ENCODE data around the gene INPP5K.
"Not testable (repeated sequence)": the region's sequence is repeated elsewhere in the genome, so short reads cannot be mapped to it uniquely, and the experiment has no call there.

The INPP5K gene

DNA sequence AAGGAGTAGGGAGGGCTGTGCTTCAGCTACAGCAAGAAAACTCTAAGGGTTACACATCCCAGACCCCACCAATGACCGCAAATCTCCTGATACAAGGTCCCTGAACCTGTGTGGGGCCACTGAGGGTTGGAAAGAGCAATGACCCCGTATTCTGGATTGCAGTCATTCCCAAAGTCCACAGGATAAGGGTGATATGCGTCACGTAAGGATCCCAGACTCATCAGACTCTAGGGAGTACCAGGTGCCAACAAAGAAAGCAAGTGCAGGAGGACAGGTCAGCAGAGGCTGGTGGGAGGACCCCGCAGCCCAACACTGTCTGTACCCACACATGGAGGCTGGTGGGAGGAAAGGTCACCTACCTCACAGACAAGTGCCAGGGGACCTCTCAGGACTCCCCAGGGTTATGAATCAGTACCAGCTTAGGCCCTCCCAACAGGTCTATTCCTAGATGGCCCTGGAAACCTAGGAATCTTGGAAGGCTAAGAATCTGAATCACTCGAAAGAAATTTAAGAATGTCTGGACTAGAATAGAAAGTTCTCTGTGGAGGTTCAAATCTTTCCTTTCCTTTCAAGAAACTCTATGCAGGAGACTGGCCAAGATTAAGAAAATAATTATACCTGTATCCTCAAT is 30.0 kb upstream of the INPP5K start:
- no peak for DNase-seq

DNA sequence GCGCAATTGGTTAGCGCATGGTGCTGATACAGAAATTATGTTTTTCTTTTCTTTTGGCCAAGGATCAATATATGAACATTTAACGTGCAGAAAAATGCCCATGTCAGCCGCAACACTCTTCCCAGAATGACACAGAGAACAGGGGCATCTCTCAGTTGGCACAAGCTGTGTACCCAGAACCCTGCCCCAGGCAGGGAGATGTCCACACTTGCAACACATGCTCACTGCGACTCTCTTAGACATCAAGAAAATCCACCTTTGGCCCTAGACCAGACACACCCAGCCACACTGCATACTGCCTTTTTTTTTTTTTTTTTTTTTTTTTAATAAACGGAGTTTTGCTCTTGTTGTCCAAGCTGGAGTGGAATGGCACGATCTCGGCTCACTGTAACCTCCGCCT is 29.2 kb upstream of the INPP5K start:
- DNase-seq, result no peak

DNA sequence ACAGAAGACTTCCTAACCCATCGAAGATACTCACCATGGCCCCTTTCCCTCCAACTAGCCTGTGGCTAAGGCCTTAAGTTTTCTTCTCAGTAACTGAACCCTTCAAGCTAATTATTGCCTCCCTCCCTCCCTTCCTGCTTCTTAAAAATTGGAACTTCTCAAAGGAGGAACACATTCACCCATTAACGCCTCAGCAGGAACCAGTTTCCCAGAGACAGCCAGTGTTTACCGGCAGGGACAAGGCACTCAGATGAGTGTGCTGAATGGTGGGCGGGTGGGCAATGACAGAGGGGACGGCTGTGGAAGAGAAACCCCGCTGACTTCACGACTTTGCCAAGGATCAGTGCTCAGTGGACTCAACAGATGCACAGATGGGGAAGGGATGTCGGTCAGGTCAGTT is 25.9 kb upstream of the INPP5K start:
- no peak for DNase-seq

DNA sequence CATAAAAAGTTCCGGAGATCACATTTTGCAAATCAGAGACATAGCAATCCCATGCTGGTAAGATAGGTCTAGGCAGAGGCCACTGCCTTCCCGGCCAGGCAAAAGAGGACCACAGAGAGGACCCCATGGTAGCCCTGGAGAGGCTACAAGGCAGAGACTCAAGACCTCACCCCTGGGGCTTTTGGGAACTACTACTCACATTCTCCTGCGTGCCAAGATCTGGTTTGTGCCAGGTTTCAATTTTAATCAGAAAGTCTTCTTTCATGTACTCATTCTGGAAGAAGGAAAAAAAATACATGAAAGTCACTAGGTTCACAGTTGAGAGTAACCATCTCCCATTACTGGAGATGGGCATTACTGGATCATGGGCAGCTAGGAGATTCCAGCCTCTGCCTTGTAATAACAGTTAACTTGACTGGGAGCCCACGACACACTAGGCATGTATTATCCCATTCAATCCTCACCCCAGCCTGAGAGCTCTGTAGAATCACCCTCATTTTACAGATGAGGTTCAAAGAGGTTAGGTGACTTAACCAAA is 25.0 kb upstream of the INPP5K start:
- DNase-seq, result no peak

DNA sequence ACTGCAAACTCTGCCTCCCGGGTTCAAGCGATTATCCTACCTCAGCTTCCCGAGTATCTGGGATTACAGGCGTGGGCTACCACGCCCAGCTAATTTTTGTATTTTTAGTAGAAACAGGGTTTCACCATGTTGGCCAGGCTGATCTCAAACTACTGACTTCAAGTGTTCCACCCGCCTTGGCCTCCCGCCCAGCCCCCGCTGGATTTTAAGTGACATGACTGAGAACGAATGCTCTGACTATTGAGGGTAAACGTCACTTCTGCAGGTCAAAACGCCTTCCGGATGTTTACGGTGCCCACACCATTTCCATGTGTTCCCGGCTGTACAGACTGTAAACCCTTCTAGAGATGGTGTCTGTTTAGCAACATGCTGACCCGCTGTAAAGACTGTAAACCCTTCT is 23.4 kb upstream of the INPP5K start:
- DNase-seq, result no peak

DNA sequence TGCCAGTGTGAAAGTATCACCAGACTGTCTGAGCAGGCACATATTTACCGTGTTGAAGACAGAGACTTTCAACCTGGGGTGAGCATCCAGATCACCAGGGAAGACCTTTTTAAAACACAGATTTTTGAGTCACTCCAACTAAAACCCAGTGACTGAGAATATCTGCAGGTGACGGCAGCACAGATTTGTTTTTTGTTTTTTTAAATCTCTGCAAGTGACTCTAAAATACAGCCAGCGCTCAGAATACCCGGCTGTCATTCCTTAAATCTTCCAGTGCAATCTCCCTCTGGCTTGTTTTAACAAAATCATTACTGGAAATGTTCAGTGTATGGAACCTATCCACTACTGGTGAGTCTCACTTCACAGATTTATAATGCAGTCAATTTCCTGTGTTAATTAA is 19.3 kb upstream of the INPP5K start:
- DNase-seq, result no peak

DNA sequence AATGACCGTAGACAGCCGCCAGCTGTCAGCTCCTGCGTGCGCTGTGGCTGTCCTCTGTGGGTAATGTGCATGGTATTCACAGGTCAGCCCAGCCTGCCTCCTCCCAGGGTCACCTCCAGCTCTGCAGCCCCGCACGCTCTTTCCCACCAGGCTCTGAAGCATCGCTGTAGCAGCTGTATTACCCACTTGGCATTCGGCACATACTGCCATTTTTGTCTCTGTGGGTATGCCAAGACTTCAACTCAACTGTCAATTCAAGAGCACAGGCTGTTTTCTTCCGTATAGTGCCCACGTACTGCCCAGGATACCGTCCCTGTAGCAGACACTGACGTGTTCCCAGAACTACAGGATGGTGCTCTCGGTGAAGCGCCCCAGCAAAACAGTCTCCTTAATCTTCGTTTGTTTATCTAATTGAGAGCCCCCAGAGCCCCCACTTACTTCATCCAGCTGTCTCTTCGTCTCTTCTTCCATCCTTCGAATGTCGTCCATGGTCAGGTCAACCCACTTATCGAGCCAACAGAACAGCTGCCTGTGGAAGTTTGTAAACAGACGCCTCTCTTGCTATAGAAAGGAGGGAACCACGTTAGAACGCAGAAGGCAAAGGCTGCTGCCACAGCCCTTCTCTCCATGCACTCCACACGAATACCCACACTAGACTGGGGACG is 17.4 kb upstream of the INPP5K start:
- DNase-seq, result no peak

DNA sequence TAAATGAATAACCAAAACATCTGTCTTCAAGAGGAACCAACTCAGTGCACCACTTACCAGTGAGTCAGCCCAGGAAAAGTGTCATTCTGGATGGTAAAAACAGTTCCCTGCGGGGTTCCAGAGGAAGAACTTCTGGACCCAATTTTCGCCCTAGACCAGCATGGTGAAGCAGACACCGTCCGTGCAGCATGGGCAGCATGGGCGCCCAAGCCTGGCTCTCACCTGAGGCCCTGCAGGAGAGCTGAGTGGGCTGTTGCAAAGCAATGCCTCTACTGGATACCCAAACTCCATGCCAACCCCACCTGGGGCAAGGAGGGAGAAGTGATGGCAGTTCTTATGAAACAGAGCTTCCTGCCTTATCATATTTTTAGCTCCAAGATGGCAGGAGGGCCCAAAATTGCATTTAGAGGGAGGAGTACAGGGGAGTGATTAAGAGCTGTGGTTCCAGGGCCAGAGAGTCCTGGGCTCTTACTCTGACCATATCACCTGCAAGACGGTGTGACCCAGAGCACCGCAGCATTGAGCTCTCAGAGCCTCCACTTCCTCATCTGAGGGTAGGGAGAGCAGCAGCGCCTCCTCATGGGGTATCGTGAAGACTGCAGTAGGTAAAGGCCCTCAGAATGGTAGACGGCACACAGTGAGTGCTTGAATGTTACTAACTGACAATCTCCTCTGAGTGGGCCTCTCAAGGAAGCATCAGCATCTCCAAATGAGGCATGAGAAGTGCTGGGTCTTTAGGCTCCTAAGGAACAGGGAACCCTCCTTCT is 16.6 kb upstream of the INPP5K start:
- peak in 4 of 5 donors; percentile 38 to 45 (median 40) for DNase-seq

DNA sequence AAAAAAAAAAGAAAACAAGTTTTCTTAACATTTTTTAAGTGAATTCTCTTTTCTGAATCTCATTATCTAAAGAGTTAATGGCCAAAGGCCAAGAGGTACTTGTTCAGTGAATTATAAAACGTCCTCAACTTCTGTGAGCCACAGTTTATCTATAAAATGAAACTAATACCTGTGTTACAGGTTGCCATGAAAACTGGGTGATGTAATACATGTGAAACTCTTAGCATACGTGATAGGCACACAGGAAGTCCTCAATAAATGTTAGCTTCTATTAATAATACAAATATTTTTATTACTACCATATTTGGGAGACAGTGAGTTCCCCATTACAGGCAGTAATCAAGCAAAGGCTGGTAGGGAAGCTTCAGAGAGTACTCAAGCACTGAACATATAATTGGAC is 13.5 kb upstream of the INPP5K start:
- peak in 1 of 5 donors; percentile 33 for DNase-seq

DNA sequence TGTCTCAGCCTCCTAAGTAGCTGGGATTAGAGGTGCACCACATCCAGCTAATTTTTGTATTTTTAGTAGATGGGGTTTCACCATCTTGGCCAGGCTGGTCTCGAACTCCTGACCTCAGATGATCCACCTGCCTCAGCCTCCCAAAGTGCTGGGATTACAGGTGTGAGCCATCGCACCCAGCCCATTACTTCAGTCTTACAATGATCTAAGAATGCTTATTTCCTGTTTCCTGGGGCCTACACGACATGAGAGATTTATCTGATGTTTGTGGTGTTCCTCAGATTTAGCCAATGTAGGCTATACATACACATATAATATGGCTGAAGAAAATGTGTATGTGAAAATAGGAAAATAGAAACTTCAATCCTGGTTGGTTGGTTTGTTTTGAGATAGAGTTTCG is 10.5 kb upstream of the INPP5K start:
- DNase-seq, result not testable (repeated sequence)

DNA sequence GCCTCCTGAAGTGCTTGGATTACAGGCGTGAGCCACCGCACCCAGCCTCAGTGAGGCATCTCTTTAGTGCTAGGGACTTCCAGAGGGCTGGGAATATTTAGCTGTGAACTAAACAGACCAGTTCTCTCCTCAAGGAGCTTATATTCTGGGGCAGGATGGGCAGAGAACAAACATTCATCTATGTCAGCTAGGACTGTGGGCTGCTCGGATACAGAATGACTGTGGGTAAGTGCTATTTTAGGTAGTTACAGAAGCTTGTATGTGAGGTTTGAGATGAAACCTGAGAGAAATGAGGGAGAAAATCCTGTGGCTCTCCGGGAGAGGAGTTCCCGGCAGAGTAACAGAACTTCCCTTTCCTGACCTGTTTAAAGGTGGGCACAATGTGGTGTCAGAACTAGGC is 6.2 kb upstream of the INPP5K start:
- no peak for DNase-seq

DNA sequence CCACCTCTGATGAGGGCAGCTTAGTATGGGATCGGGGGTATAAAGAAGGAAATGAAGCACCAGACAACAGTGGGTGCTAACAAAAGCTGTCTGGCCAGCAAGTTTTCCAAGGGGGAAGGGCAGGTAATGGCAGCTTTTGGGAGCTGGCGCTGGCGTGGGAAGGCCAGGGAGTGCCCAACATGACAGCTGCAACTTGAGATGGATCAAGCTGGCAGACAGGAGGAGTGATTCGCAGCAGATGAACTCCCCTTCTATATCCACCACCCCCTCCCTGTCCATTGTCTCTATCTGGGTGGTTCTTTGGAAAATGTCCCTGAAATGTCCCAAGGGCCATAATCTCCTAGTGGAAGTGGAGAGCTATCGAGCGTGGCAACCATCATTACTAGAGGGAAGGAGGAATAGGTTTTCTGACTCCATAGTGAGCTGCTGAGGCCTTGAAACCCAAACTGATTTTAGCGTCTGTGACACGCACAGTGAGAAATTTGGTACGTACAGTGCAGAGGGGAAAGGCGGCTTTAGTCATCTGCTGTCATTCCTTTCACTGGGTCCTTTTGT is 4.8 kb upstream of the INPP5K start:
- no peak for DNase-seq

DNA sequence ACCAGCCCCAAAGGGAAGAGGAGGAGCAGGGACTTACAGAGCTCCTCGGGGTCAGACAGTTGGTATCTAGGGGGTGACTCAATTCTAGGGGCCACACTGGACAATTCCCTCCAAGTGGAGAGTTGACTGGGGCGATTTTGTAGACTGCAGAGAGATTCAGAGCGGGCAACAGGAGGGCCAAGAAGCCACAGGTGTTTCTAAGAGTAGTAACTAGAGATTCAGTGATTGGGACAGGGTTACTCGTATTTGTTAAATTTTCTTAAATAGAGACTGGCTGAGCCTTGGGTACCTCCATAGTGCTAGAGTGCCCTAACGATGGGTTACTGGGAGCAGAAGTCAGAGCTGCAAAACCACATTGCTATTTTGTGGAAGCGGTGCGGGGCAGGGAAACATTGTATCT is 3.3 kb upstream of the INPP5K start:
- DNase-seq, result no peak

DNA sequence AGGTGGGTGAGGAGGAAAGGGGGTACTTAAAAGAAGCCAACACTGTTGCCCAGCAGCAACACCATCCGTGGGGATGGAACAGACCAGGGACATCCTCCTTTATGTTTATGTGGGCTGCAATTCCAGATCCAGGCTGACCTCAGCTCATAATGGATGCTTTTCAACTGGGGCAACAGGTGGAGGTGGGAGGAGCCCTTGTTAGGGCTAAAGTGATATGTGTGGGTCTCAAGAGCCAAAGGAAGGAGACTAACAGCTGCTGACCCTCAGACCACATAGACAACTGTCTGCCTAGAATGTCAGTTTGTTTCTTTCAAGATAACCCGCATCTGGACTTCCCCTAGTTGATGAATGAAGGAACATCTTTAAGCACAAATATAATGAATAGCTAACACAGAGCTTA is 2.0 kb upstream of the INPP5K start:
- no peak for DNase-seq

DNA sequence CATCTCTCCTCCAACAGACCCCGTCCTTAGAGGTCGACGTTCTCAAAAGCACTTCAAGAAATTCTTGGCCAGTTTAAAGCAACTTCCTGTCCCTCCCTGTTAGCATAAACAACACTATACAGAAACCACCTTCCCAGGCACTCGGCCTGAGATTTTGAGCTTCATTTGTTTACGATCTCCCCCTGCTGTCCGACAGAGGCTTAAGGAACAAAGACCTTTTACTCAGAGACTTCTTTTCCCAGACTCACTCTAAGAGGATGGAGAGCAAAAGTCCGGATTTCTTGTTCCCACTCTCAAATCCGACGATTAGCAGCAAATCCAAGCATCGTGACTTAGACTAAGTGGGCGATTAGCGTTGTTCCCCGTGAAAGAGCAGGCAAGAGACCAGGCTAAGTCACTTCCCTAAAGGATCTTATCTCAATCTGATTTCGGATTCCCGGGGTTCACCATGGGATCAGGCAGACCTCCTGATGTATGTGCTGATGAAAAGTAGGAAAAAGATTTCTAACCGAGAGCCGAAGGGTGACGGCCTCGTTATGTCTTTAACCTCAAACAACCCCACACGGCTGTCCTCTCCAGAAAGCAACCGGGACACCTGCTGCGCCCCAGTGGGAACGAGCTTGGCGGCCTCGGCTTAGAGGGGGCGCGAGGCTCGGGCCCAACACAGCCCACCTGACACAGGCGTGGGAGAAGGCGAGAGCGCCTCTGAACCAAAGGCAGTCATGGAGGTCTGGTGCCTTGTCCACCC is 598 bp downstream of the INPP5K start:
- peak in 4 of 5 donors; percentile 37 to 82 (median 46) for DNase-seq

DNA sequence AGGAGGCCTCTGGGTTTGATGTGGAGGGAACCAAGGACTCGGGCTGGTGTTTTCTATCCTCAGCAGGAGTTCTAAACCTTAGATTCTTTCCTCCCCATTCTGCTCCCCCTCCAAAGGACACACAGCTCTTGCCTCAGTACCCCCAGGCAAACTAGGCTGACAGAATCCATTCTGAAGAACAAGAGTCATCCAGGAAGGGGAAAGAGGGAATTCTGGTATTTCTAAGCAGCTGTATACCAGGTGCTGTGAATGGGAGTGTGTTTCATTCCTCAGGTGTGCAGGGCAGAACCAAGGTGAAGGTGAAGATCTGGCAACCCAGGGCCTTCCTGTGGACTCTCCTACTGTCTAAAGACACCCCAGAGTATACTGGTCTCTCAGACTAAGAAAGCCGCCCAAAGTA is 4.1 kb downstream of the INPP5K start:
- DNase-seq, result no peak

DNA sequence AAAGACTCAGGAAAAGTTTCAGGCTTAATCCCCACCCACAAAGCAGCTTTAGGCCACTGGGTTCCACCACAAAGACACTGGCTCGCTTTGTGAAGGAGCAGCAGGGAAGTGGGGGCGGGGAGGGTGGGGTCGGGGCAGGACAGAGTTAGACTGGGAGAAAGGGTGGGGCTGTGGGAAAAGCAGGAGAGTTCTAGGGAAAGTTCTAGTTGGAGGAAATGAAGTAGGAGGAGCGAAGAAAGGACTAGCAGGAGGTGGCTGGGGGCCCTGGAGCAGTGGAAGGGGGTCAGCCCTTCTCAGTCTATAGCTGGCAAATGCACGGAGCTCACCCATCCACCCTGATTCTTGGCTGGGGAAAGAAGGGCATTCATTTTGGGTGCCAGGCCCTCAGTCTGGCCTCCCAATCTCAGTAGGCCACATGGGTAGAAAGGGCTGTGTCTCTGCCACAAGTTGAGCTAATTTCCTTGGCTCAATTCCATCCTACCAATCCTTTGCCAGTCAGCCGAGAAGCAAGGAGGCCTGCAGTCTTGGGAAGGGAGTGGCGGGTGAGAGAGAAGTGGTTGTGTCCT is 4.6 kb downstream of the INPP5K start:
- DNase-seq, result no peak

DNA sequence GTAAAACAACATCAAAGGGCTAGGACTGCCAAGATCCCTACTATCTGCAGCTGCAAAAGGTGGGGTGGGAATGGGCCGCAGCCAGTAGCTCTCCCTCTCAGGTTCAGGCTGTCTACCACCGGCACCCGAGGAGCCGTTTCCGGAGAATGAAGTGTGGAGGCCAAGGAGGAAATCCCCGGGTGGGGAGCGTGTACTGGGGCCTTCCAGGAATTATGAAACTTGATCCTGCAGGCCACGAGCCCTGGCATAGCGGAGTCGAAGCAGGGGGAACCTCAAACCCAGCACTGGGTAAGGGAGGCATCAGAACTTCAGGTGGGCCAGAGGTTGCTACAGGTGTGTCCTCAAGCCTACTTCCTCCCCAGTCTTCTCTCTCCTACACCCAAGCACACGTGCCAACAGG is 5.1 kb downstream of the INPP5K start:
- DNase-seq, result no peak

DNA sequence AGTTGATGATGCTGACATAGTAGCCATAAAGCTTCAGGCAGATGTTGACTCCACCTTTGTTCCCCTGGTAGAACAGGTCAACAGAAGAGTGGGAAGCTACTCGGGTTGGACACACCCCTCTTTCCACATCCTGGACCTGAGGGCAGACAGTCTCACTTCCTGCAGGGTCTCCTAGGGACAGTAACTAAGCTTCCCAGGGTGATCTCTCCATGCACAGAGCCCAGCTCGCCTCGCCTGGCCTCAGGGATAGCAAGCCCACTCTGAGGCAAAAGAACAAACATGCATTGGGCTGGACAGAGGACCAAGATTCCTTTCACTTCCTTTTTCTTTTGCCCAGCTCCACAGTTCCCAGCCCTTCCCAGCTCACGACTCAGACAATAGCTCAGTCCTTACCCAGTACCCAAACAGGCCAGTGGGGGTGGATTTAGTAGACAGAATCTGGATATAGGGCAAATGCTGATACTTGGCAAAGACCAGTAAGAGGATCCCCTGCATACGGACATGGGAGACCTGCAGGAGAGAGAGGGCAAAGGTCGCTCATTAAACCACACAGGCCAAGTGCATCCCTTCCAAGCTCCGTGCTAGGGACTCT is 7.0 kb downstream of the INPP5K start:
- DNase-seq, result no peak

DNA sequence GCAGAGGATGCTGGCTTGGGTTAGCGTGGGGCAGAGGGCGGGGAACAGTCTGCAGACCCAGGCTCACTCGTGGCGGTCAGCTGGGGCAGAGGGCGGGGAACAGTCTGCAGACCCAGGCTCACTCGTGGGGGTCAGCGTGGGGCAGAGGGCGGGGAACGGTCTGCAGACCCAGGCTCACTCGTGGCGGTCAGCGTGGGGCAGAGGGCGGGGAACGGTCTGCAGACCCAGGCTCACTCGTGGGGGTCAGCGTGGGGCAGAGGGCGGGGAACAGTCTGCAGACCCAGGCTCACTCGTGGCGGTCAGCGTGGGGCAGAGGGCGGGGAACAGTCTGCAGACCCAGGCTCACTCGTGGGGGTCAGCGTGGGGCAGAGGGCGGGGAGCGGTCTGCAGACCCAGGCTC is 7.7 kb downstream of the INPP5K start:
- DNase-seq, result not testable (repeated sequence)

DNA sequence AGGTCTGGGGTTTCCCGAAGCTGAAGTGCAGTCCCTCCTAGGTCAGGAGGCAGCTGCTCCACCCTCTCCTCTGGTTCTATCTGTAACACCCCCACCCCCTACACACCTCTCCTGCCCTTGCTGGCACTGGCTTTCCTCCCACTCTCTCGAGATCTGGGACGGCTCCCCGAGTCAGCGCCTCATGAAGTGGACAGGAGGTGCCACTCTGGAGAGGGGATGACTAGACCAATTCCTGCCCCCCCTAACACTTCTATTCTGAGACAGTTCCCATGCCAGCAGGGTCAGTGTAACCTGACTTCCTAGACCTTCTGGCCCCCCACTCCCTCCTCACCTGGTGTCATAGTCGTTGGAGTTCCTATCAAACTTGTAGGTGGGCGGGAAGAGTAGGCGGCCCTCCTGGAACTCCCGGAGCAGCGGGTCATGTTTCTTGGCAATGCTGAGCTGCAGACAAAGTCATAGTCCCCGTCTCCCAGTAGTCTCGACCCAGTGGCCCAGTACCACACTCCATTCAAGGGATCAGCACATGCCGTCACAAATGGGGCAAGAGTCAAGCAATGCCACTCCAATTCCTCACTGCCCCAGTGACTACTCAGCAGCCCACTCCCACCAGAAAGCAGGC is 9.7 kb downstream of the INPP5K start:
- no peak for DNase-seq

DNA sequence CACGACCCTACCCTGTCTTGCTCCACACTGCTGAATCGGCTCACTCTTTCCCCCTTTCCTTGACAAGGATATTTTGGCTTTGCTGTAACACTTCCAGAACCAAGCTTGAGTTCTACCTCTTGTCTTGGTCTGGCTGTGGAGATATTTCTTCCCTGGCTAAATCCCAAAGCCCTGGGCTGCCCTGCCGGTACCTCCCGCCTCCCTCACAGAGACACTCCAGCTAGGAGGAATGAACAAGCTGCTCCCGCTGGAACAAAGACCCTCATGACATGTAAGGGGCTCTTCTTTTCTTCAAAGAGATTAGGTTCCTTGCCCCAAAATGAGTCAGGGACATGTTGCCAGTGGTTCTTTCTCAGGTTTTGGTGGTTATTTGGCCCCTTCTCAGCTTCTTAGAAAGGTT is 10.8 kb downstream of the INPP5K start:
- no peak for DNase-seq
